Stimulated activated CD8-positive, alpha-beta memory T cell treated with anti-CD3 and anti-CD28 coated beads, Interleukin-12 subunit alpha, Interleukin-12 subunit beta, amount 100 ng/mL, for 1 hour (primary cell): ENCODE results near the gene SPEG.
"Not testable (repeated sequence)": the region's sequence is repeated elsewhere in the genome, so short reads cannot be mapped to it uniquely, and the experiment has no call there.

Source experiments
- DNase-seq: peaks from one replicate; pipeline ENCODE4 v3.0.0-alpha.2; 2020; ENCODE audit warnings: low read depth

The SPEG gene

GRCh38 chr2:219434718-219435525, at the start of gene SPEG:
SPEG (plus strand) TSS chr2:219434843; CDS start chr2:219434978, 135 bp downstream.
- no peak for DNase-seq

- no peak for DNase-seq
Measured at GRCh38 chr2:219384859-219385258, 49.8 kb upstream of the SPEG start.

- no peak for DNase-seq
Measured at GRCh38 chr2:219385958-219386520, 48.6 kb upstream of the SPEG start.

- DNase-seq, result no peak
Measured at GRCh38 chr2:219386532-219387280, 47.9 kb upstream of the SPEG start.

- peak; percentile 94 for DNase-seq
Measured at GRCh38 chr2:219387306-219388120, 47.1 kb upstream of the SPEG start, which contains the start of gene DNPEP. DNPEP (minus strand) TSS chr2:219387912; CDS start chr2:219387794, 118 bp downstream.

- DNase-seq, result peak; percentile 98
Measured at GRCh38 chr2:219388121-219388906, 46.3 kb upstream of the SPEG start.

GRCh38 chr2:219388907-219389156, 45.8 kb upstream of the SPEG start:
- DNase-seq, result no peak

- no peak for DNase-seq
Measured at GRCh38 chr2:219392754-219393153, 41.9 kb upstream of the SPEG start.

GRCh38 chr2:219395056-219395455, 39.6 kb upstream of the SPEG start:
- not testable (repeated sequence) for DNase-seq

- DNase-seq, result no peak
Measured at GRCh38 chr2:219395609-219396008, 39.0 kb upstream of the SPEG start.

- DNase-seq, result no peak
Measured at GRCh38 chr2:219396863-219397457, 37.7 kb upstream of the SPEG start.

- DNase-seq, result no peak
Measured at GRCh38 chr2:219398721-219399363, 35.8 kb upstream of the SPEG start.

- DNase-seq, result no peak
Measured at GRCh38 chr2:219399716-219400478, 34.7 kb upstream of the SPEG start.

- no peak for DNase-seq
Measured at GRCh38 chr2:219400562-219400961, 34.1 kb upstream of the SPEG start.

- no peak for DNase-seq
Measured at GRCh38 chr2:219401606-219402005, 33.0 kb upstream of the SPEG start.

GRCh38 chr2:219402665-219403515, 31.8 kb upstream of the SPEG start:
- DNase-seq, result peak; percentile 44

- no peak for DNase-seq
Measured at GRCh38 chr2:219403861-219404260, 30.8 kb upstream of the SPEG start.

- DNase-seq, result no peak
Measured at GRCh38 chr2:219404291-219404910, 30.2 kb upstream of the SPEG start.
